ENCODE data around the gene PSMC4.
"Not testable (repeated sequence)": the region's sequence is repeated elsewhere in the genome, so short reads cannot be mapped to it uniquely, and the experiment has no call there.

Gene PSMC4

GRCh38 chr19:39946532-39946931, 24.4 kb upstream of the PSMC4 start:
- DNase-seq (ENCODE audit: low read depth): no peak

GRCh38 chr19:39949026-39949747, 21.8 kb upstream of the PSMC4 start:
- DNase-seq (ENCODE audit: low read depth): no peak

- no peak for DNase-seq (ENCODE audit: low read depth)
Measured at GRCh38 chr19:39951065-39951650, 19.8 kb upstream of the PSMC4 start.

GRCh38 chr19:39951686-39952085, 19.3 kb upstream of the PSMC4 start:
- no peak for DNase-seq (ENCODE audit: low read depth)

- DNase-seq (ENCODE audit: low read depth): no peak
Measured at GRCh38 chr19:39953915-39954314, 17.1 kb upstream of the PSMC4 start.

GRCh38 chr19:39957886-39958285, 13.1 kb upstream of the PSMC4 start:
- not testable (repeated sequence) for DNase-seq (ENCODE audit: low read depth)

- DNase-seq (ENCODE audit: low read depth): not testable (repeated sequence)
Measured at GRCh38 chr19:39958942-39959341, 12.0 kb upstream of the PSMC4 start.

GRCh38 chr19:39959407-39959806, 11.6 kb upstream of the PSMC4 start:
- DNase-seq (ENCODE audit: low read depth): not testable (repeated sequence)

- DNase-seq (ENCODE audit: low read depth): no peak
Measured at GRCh38 chr19:39963898-39964297, 7.1 kb upstream of the PSMC4 start.

GRCh38 chr19:39966617-39967016, 4.3 kb upstream of the PSMC4 start:
- no peak for DNase-seq (ENCODE audit: low read depth)

- no peak for DNase-seq (ENCODE audit: low read depth)
Measured at GRCh38 chr19:39967561-39967960, 3.4 kb upstream of the PSMC4 start.

- DNase-seq (ENCODE audit: low read depth): no peak
Measured at GRCh38 chr19:39968789-39969188, 2.2 kb upstream of the PSMC4 start.

GRCh38 chr19:39969266-39969665, 1.7 kb upstream of the PSMC4 start:
- DNase-seq (ENCODE audit: low read depth): no peak

GRCh38 chr19:39969681-39970424, 1.1 kb upstream of the PSMC4 start:
- DNase-seq (ENCODE audit: low read depth): no peak

GRCh38 chr19:39970425-39970674, 615 bp upstream of the PSMC4 start:
- no peak for DNase-seq (ENCODE audit: low read depth)

- DNase-seq (ENCODE audit: low read depth): no peak
Measured at GRCh38 chr19:39971380-39972035, 543 bp downstream of the PSMC4 start.

GRCh38 chr19:39974377-39975155, 3.6 kb downstream of the PSMC4 start:
- DNase-seq (ENCODE audit: low read depth): no peak

GRCh38 chr19:39982883-39983282, 11.9 kb downstream of the PSMC4 start:
- no peak for DNase-seq (ENCODE audit: low read depth)

- no peak for DNase-seq (ENCODE audit: low read depth)
Measured at GRCh38 chr19:39983695-39984300, 12.8 kb downstream of the PSMC4 start.

- no peak for DNase-seq (ENCODE audit: low read depth)
Measured at GRCh38 chr19:39986643-39987042, 15.7 kb downstream of the PSMC4 start.

GRCh38 chr19:39987167-39987566, 16.2 kb downstream of the PSMC4 start:
- no peak for DNase-seq (ENCODE audit: low read depth)

GRCh38 chr19:39987596-39987995, 16.6 kb downstream of the PSMC4 start:
- DNase-seq (ENCODE audit: low read depth): no peak
